ENCODE data around the gene HMGCL.

Gene HMGCL

GRCh38 chr1:23777979-23778814 is 47.0 kb downstream of the HMGCL start, which contains the start of gene PITHD1:
TSS of gene PITHD1 (plus strand) at chr1:23778418. CDS start at chr1:23778516, 98 bp downstream.
- no peaks in the 10 kb centered on the region for H3K4me1 ChIP-seq (ENCODE audit: control insufficient read depth, insufficient read depth, low read length)
- H3K27ac ChIP-seq (ENCODE audit: low read length): no peak within 1 kb of the TSS
- WGBS (ENCODE audit: insufficient coverage, insufficient read length): no CpG with 5 or more reads among the region's 91 CpGs

GRCh38 chr1:23776217-23776616 is 49.0 kb downstream of the HMGCL start:
- Histone ChIP-seq H3K4me1 (ENCODE audit: control insufficient read depth, insufficient read depth, low read length) (no peaks in the 10 kb centered on the region), H3K36me3 (ENCODE audit: control insufficient read depth, insufficient read depth, low read length) (no peaks in the 10 kb centered on the region; the same call in none of the 2 replicates), H3K9me3 (ENCODE audit: control insufficient read depth, insufficient read depth, low read length) (no peaks in the 10 kb centered on the region), H3K27me3 (ENCODE audit: control insufficient read depth, insufficient read depth, low read length) (no peaks in the 10 kb centered on the region), H3K4me3 (ENCODE audit: low read length) (no peak overlapping the region), H3K27ac (ENCODE audit: low read length) (no peak overlapping the region)
- no peak for DNase-seq (ENCODE audit: low read depth, low spot score)
- WGBS (ENCODE audit: insufficient coverage, insufficient read length): no CpG with 5 or more reads among the region's 2 CpGs

More at GRCh38 chr1:23777979-23778814, 47.0 kb downstream of the HMGCL start, which contains the start of gene PITHD1:
- H3K4me3 ChIP-seq (ENCODE audit: low read length): peak within 1 kb of the TSS; percentile 100
- H3K9me3 ChIP-seq (ENCODE audit: control insufficient read depth, insufficient read depth, low read length): no peaks in the 10 kb centered on the region
- no peak for DNase-seq (ENCODE audit: low read depth, low spot score)
- no peaks in the 10 kb centered on the region for H3K27me3 ChIP-seq (ENCODE audit: control insufficient read depth, insufficient read depth, low read length)
- H3K36me3 ChIP-seq (ENCODE audit: control insufficient read depth, insufficient read depth, low read length): no peaks in the 10 kb centered on the region; the same call in none of the 2 replicates

DNA sequence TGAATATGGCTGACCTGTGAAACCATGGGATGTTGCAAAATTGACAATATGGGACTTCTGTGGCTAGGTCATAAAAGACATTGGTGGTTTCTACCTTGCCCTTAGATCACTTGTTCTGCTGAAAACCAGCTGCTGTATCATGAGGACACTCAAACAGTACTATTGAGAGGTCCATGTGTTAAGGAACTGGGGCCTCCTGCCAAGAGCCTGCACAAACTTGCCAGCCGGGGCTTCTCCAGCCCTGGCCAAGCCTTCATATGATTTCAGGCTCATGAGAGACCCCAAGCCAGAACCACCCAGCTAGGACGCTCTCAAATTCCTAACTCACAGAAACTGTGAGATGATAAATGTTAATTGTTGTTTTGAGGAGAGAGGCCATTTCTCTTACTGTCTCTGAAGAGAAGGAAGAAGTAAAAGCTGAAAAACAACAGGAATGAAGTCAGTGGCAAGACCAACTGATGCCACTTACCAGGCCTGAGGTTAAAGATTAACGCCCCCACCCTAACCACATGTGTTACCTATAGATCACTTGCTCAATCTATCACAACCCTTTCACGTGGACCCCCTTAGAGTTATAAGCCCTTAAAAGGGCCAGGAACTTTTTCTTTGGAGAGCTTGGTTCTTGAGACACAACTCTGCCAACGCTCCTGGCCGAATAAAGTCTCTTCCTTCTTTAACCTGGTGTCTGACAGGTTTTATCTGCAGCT is 50.9 kb downstream of the HMGCL start:
- Histone ChIP-seq H3K27ac (ENCODE audit: low read length) (no peak overlapping the region), H3K27me3 (ENCODE audit: control insufficient read depth, insufficient read depth, low read length) (no peaks in the 10 kb centered on the region), H3K36me3 (ENCODE audit: control insufficient read depth, insufficient read depth, low read length) (no peaks in the 10 kb centered on the region; the same call in 1 of the 2 replicates), H3K9me3 (ENCODE audit: control insufficient read depth, insufficient read depth, low read length) (no peaks in the 10 kb centered on the region), H3K4me1 (ENCODE audit: control insufficient read depth, insufficient read depth, low read length) (no peaks in the 10 kb centered on the region), H3K4me3 (ENCODE audit: low read length) (no peak overlapping the region)
- no CpG with 5 or more reads among the region's 6 CpGs for WGBS (ENCODE audit: insufficient coverage, insufficient read length)
- DNase-seq (ENCODE audit: low read depth, low spot score): no peak

- no peaks in the 10 kb centered on the region for H3K27me3 ChIP-seq (ENCODE audit: control insufficient read depth, insufficient read depth, low read length)
- no peak overlapping the region for H3K4me3 ChIP-seq (ENCODE audit: low read length)
- H3K36me3 ChIP-seq (ENCODE audit: control insufficient read depth, insufficient read depth, low read length): no peaks in the 10 kb centered on the region
- H3K4me1 ChIP-seq (ENCODE audit: control insufficient read depth, insufficient read depth, low read length): no peaks in the 10 kb centered on the region
- H3K9me3 ChIP-seq (ENCODE audit: control insufficient read depth, insufficient read depth, low read length): no peaks in the 10 kb centered on the region
- no CpG with 5 or more reads among the region's 10 CpGs for WGBS (ENCODE audit: insufficient coverage, insufficient read length)
- H3K27ac ChIP-seq (ENCODE audit: low read length): no peak overlapping the region
- DNase-seq (ENCODE audit: low read depth, low spot score): no peak
Measured at GRCh38 chr1:23772854-23773242, 52.4 kb downstream of the HMGCL start.

- no CpG with 5 or more reads among the region's 14 CpGs for WGBS (ENCODE audit: insufficient coverage, insufficient read length)
- no peak overlapping the region for H3K27ac ChIP-seq (ENCODE audit: low read length)
- no peaks in the 10 kb centered on the region for H3K9me3 ChIP-seq (ENCODE audit: control insufficient read depth, insufficient read depth, low read length)
- no peaks in the 10 kb centered on the region for H3K27me3 ChIP-seq (ENCODE audit: control insufficient read depth, insufficient read depth, low read length)
- no peaks in the 10 kb centered on the region for H3K4me1 ChIP-seq (ENCODE audit: control insufficient read depth, insufficient read depth, low read length)
- H3K36me3 ChIP-seq (ENCODE audit: control insufficient read depth, insufficient read depth, low read length): no peaks in the 10 kb centered on the region
- H3K4me3 ChIP-seq (ENCODE audit: low read length): no peak overlapping the region
- no peak for DNase-seq (ENCODE audit: low read depth, low spot score)
Measured at GRCh38 chr1:23772049-23772853, 53.0 kb downstream of the HMGCL start.

GRCh38 chr1:23768733-23769132 is 56.5 kb downstream of the HMGCL start:
- no peaks in the 10 kb centered on the region for H3K27me3 ChIP-seq (ENCODE audit: control insufficient read depth, insufficient read depth, low read length)
- H3K36me3 ChIP-seq (ENCODE audit: control insufficient read depth, insufficient read depth, low read length): no peaks in the 10 kb centered on the region
- no peak overlapping the region for H3K27ac ChIP-seq (ENCODE audit: low read length)
- WGBS (ENCODE audit: insufficient coverage, insufficient read length): no CpG with 5 or more reads among the region's 5 CpGs
- no peaks in the 10 kb centered on the region for H3K4me1 ChIP-seq (ENCODE audit: control insufficient read depth, insufficient read depth, low read length)
- no peak overlapping the region for H3K4me3 ChIP-seq (ENCODE audit: low read length)
- no peak for DNase-seq (ENCODE audit: low read depth, low spot score)
- no peaks in the 10 kb centered on the region for H3K9me3 ChIP-seq (ENCODE audit: control insufficient read depth, insufficient read depth, low read length)

DNA sequence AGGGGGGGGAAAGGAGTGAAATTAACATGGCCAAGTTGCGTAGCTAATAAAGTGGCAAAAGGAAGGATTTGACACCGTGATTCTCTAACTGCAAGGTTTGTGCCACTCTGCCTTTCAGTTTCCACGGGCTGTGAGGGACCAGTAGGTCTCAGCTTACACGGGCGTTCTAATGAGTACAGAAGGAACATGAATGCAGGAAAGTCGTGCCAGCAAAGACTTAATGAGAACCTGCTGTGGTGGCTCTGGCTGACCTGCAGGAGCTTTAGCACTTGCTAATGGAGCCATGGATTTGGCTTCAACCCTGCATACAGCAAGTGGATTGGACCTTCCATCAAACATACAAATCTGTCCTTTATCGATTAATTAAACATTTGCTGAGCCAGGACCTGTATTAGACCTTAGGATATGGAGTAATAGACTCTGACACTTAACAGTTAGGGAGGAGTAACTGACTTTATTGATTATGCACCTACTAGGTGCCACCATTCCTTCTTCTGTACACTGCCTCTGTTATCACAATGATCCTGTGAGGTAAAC is 62.1 kb downstream of the HMGCL start:
- peaks cover 20% of the 10 kb centered on the region; the same call in 1 of the 2 replicates for H3K36me3 ChIP-seq (ENCODE audit: control insufficient read depth, insufficient read depth, low read length)

DNA sequence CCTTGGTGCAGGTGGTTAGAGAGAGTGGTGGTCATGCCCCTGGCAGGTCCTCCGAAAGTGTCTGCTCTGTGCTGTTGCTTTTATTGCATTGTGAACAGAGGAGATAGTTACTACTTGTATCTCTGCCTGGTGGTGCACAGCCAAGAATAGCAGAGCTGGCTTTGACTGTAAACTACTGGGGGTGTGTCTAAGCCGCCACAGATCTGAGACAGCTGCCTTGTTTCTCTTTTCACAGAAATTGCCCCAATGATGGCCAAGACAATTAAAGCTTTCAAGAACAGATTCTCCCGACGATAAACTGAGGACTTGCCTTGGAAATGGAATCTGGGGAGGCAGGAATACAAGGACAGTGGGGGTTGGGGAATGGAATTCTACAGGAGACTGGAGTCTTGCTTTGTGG is 66.0 kb downstream of the HMGCL start:
- DNase-seq (ENCODE audit: low read depth, low spot score): no peak
- no CpG with 5 or more reads among the region's 4 CpGs for WGBS (ENCODE audit: insufficient coverage, insufficient read length)
- peaks cover 45% of the 10 kb centered on the region for H3K36me3 ChIP-seq (ENCODE audit: control insufficient read depth, insufficient read depth, low read length)
- no peaks in the 10 kb centered on the region for H3K9me3 ChIP-seq (ENCODE audit: control insufficient read depth, insufficient read depth, low read length)
- no peak overlapping the region for H3K4me3 ChIP-seq (ENCODE audit: low read length)
- H3K4me1 ChIP-seq (ENCODE audit: control insufficient read depth, insufficient read depth, low read length): no peaks in the 10 kb centered on the region
- H3K27ac ChIP-seq (ENCODE audit: low read length): no peak overlapping the region
- H3K27me3 ChIP-seq (ENCODE audit: control insufficient read depth, insufficient read depth, low read length): no peaks in the 10 kb centered on the region

More for the DNA sequence above, 62.1 kb downstream of the HMGCL start:
- Histone ChIP-seq H3K9me3 (ENCODE audit: control insufficient read depth, insufficient read depth, low read length) (no peaks in the 10 kb centered on the region), H3K4me3 (ENCODE audit: low read length) (no peak overlapping the region), H3K27me3 (ENCODE audit: control insufficient read depth, insufficient read depth, low read length) (no peaks in the 10 kb centered on the region), H3K4me1 (ENCODE audit: control insufficient read depth, insufficient read depth, low read length) (no peaks in the 10 kb centered on the region), H3K27ac (ENCODE audit: low read length) (no peak overlapping the region)
- DNase-seq (ENCODE audit: low read depth, low spot score): no peak
- WGBS (ENCODE audit: insufficient coverage, insufficient read length): no CpG with 5 or more reads among the region's 7 CpGs

DNA sequence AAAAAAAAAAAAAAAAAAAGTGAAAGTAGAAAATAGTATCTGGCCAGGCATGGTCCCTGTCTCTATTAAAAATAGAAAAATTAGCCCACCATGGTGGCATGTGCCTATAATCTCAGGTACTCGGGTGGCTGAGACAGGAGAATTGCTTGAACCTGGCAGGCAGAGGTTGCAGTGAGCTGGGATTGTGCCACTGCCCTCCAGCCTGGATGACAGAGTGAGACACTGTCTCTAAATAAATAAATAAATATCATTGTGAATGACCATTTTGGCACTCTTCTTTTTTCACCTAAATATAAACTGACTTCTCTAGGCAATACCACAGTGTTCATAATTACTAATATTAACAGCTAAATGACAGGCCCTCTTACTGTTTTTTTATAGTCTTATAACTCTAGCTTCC is 67.4 kb downstream of the HMGCL start:
- DNase-seq (ENCODE audit: low read depth, low spot score): no peak
- WGBS (ENCODE audit: insufficient coverage, insufficient read length): no CpG with 5 or more reads among the region's 1 CpG

DNA sequence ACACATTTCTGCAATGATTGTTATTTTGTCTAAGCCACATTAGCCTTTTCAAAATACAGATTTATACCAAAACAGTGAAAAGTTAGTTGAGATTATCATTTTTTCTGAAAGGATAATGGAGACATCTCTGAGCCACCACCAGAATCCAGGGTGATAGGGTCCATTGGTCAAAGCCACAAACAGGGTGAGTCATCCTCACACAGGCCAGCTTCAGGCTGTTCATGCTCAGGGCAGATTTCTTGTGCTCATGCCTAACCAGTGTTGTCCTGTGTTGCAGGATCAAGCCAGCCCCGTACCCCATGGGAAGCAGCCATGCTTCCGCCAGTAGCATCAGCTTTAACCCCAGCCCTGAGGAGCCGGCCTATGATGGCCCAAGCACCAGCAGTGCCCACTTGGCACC is 68.6 kb downstream of the HMGCL start:
- no peaks in the 10 kb centered on the region for H3K27me3 ChIP-seq (ENCODE audit: control insufficient read depth, insufficient read depth, low read length)
- no peaks in the 10 kb centered on the region for H3K9me3 ChIP-seq (ENCODE audit: control insufficient read depth, insufficient read depth, low read length)
- no peak overlapping the region for H3K4me3 ChIP-seq (ENCODE audit: low read length)
- H3K27ac ChIP-seq (ENCODE audit: low read length): no peak overlapping the region
- H3K36me3 ChIP-seq (ENCODE audit: control insufficient read depth, insufficient read depth, low read length): peaks cover 66% of the 10 kb centered on the region
- H3K4me1 ChIP-seq (ENCODE audit: control insufficient read depth, insufficient read depth, low read length): no peaks in the 10 kb centered on the region
- no CpG with 5 or more reads among the region's 3 CpGs for WGBS (ENCODE audit: insufficient coverage, insufficient read length)
- DNase-seq (ENCODE audit: low read depth, low spot score): no peak

More for the DNA sequence above, 67.4 kb downstream of the HMGCL start:
- Histone ChIP-seq H3K9me3 (ENCODE audit: control insufficient read depth, insufficient read depth, low read length) (no peaks in the 10 kb centered on the region), H3K4me1 (ENCODE audit: control insufficient read depth, insufficient read depth, low read length) (no peaks in the 10 kb centered on the region), H3K27ac (ENCODE audit: low read length) (no peak overlapping the region), H3K36me3 (ENCODE audit: control insufficient read depth, insufficient read depth, low read length) (peaks cover 56% of the 10 kb centered on the region), H3K4me3 (ENCODE audit: low read length) (no peak overlapping the region), H3K27me3 (ENCODE audit: control insufficient read depth, insufficient read depth, low read length) (no peaks in the 10 kb centered on the region)

All from iPS DF 6.9 (cell line).